Gastroesophageal sphincter (tissue), 3 donors: Measurements from ENCODE around the gene TMEM168.

Experiments used
- CTCF ChIP-seq, 4 experiments: fragments of 200-600 bp in 2 of 4; fragments of 450-650 bp in 2 of 4; sonication (generic) in 1 of 4; IDR thresholded peaks; one replicate each; pipeline ENCODE4 v1.5.1; 2017 to 2019; ENCODE audit warnings: antibody characterized with exemption in 4 of 4, mild to moderate bottlenecking in 2 of 4, moderate library complexity in 2 of 4
- EP300 ChIP-seq: sonication (generic); formaldehyde crosslinking; IDR thresholded peaks from one replicate; pipeline ENCODE4 v1.6.1; 2017; ENCODE audit warnings: antibody characterized with exemption, mild to moderate bottlenecking
- POLR2A ChIP-seq, 2 donors: fragments of 450-650 bp; IDR thresholded peaks; one replicate each; pipeline ENCODE4 v1.6.1; 2017; ENCODE audit warnings: antibody characterized with exemption in 2 of 2, mild to moderate bottlenecking in 2 of 2, moderate library complexity in 1 of 2
- POLR2AphosphoS5 ChIP-seq: sonication (generic); formaldehyde crosslinking; IDR thresholded peaks from one replicate; pipeline ENCODE4 v1.6.1; 2017; ENCODE audit warnings: antibody characterized with exemption

- TF ChIP-seq CTCF (IDR thresholded peaks at IDR 0.05) = no peak
- TF ChIP-seq POLR2AphosphoS5 = no peak
- no peak for TF ChIP-seq POLR2A (IDR thresholded peaks at IDR 0.05)
- TF ChIP-seq EP300 = no peak
Observed at GRCh38 chr7:112744818-112745217, 45.4 kb downstream of the TMEM168 start.
